Esophagus muscularis mucosa (tissue), 3 donors: ENCODE data around the gene SPIN1.

Experiments used
- POLR2A ChIP-seq: fragments of 450-650 bp; IDR thresholded peaks from one replicate; pipeline ENCODE4 v1.6.1; 2017; ENCODE audit warnings: antibody characterized with exemption, moderate library complexity, mild to moderate bottlenecking, low read depth
- TF ChIP-seq, protein P1 (sequence below), 3 experiments: fragments of 200-600 bp in 2 of 3; fragments of 450-650 bp in 1 of 3; sonication (generic) in 2 of 3; IDR thresholded peaks; one replicate each; pipeline ENCODE4 v1.5.1; 2017 to 2019; ENCODE audit warnings: antibody characterized with exemption in 3 of 3, mild to moderate bottlenecking in 2 of 3, moderate library complexity in 1 of 3

GRCh38 chr9:88359974-88360373 is 28.3 kb upstream of the SPIN1 start:
- TF ChIP-seq, protein P1, sequence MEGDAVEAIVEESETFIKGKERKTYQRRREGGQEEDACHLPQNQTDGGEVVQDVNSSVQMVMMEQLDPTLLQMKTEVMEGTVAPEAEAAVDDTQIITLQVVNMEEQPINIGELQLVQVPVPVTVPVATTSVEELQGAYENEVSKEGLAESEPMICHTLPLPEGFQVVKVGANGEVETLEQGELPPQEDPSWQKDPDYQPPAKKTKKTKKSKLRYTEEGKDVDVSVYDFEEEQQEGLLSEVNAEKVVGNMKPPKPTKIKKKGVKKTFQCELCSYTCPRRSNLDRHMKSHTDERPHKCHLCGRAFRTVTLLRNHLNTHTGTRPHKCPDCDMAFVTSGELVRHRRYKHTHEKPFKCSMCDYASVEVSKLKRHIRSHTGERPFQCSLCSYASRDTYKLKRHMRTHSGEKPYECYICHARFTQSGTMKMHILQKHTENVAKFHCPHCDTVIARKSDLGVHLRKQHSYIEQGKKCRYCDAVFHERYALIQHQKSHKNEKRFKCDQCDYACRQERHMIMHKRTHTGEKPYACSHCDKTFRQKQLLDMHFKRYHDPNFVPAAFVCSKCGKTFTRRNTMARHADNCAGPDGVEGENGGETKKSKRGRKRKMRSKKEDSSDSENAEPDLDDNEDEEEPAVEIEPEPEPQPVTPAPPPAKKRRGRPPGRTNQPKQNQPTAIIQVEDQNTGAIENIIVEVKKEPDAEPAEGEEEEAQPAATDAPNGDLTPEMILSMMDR (IDR thresholded peaks at IDR 0.05): no peak
- TF ChIP-seq POLR2A: no peak
